ENCODE measurements around the gene GALNS. TPM values are rescaled to one million over a fixed set of nuclear protein-coding genes. Genes with fewer than 3 reads are reported as not detected.
A peak's percentile ranks its signal among the peaks of the same experiment; 100 is the strongest.

GALNS gene
- total and polyA plus RNA-seq, 2 of the 13 experiments (the other 11 are each of a cell fraction or from before 2014, with no cell fraction given), result 9.2 to 9.8 TPM

DNA sequence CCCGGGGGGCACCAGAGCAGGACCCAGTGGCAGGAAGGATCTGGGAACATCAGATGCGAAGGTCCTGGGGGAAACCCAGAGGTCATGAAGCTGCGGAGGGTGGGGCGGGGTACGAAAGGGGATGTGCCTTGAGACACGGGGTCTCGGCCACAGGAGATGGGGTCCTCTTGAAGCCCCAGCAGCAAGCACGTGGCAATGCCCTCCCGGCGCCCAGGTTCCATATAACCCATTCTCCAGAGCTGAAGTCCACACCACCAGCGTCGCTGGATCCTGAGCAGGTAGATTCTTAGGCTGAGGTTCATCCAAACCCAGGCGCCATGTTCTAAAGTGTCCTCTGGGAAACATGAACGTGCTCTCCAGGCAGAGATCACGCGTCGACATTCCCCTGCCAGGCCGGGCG is 92.7 kb downstream of the GALNS start (continued):
- TF ChIP-seq, protein P1, sequence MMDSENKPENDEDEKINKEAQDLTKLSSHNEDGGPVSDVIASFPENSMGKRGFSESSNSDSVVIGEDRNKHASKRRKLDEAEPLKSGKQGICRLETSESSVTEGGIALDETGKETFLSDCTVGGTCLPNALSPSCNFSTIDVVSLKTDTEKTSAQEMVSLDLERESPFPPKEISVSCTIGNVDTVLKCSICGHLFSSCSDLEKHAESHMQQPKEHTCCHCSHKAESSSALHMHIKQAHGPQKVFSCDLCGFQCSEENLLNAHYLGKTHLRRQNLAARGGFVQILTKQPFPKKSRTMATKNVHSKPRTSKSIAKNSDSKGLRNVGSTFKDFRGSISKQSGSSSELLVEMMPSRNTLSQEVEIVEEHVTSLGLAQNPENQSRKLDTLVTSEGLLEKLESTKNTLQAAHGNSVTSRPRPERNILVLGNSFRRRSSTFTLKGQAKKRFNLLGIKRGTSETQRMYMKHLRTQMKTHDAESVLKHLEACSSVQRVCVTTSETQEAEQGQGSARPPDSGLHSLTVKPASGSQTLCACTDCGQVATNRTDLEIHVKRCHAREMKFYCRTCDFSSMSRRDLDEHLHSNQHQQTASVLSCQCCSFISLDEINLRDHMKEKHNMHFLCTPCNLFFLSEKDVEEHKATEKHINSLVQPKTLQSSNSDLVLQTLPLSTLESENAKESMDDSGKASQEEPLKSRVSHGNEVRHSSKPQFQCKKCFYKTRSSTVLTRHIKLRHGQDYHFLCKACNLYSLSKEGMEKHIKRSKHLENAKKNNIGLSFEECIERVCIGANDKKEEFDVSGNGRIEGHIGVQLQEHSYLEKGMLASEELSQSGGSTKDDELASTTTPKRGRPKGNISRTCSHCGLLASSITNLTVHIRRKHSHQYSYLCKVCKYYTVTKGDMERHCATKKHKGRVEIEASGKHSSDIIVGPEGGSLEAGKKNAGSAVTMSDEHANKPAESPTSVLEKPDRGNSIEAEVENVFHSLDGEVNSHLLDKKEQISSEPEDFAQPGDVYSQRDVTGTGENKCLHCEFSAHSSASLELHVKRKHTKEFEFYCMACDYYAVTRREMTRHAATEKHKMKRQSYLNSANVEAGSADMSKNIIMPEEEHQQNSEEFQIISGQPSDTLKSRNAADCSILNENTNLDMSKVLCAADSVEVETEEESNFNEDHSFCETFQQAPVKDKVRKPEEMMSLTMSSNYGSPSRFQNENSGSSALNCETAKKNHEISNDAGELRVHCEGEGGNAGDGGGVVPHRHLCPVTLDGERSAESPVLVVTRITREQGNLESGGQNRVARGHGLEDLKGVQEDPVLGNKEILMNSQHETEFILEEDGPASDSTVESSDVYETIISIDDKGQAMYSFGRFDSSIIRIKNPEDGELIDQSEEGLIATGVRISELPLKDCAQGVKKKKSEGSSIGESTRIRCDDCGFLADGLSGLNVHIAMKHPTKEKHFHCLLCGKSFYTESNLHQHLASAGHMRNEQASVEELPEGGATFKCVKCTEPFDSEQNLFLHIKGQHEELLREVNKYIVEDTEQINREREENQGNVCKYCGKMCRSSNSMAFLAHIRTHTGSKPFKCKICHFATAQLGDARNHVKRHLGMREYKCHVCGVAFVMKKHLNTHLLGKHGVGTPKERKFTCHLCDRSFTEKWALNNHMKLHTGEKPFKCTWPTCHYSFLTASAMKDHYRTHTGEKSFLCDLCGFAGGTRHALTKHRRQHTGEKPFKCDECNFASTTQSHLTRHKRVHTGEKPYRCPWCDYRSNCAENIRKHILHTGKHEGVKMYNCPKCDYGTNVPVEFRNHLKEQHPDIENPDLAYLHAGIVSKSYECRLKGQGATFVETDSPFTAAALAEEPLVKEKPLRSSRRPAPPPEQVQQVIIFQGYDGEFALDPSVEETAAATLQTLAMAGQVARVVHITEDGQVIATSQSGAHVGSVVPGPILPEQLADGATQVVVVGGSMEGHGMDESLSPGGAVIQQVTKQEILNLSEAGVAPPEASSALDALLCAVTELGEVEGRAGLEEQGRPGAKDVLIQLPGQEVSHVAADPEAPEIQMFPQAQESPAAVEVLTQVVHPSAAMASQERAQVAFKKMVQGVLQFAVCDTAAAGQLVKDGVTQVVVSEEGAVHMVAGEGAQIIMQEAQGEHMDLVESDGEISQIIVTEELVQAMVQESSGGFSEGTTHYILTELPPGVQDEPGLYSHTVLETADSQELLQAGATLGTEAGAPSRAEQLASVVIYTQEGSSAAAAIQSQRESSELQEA (CRISPR knock-in tag; IDR thresholded peaks at IDR 0.05; ENCODE audit: not compliant biosample characterization), result no peak
- peak; percentile 36 for TF ChIP-seq PRPF4 (IDR thresholded peaks at IDR 0.05; ENCODE audit: low read depth, low read length, poor library complexity, severe bottlenecking)
- peak; percentile 82 for TF ChIP-seq ZNF333 (CRISPR knock-in tag; IDR thresholded peaks at IDR 0.05; ENCODE audit: borderline replicate concordance)
- TF ChIP-seq ZNF251 (CRISPR knock-in tag; IDR thresholded peaks at IDR 0.05), result peak; percentile 54; the same call in 1 of the 2 replicates
- 0 out of 2 replicates have a peak, but pooled peaks have one; percentile 57 for TF ChIP-seq ZNF34 (CRISPR knock-in tag; IDR thresholded peaks at IDR 0.05; ENCODE audit: borderline replicate concordance)
- TF ChIP-seq ZNF337 (CRISPR knock-in tag; IDR thresholded peaks at IDR 0.05; ENCODE audit: borderline replicate concordance, low read depth), result no peak
- no peak for TF ChIP-seq SCMH1 (CRISPR knock-in tag; IDR thresholded peaks at IDR 0.05; ENCODE audit: borderline replicate concordance)
- TF ChIP-seq ZNF570 (CRISPR knock-in tag; IDR thresholded peaks at IDR 0.05; ENCODE audit: borderline replicate concordance), result no peak
- no peak for TF ChIP-seq ZNF780A (CRISPR knock-in tag; IDR thresholded peaks at IDR 0.05)
- no peak for TF ChIP-seq ZNF432 (CRISPR knock-in tag; IDR thresholded peaks at IDR 0.05; ENCODE audit: borderline replicate concordance)
- TF ChIP-seq ZFY (CRISPR knock-in tag; IDR thresholded peaks at IDR 0.05), result no peak
- no peak for TF ChIP-seq POGZ (CRISPR knock-in tag; IDR thresholded peaks at IDR 0.05)
- TF ChIP-seq ZNF441 (CRISPR knock-in tag; IDR thresholded peaks at IDR 0.05; ENCODE audit: borderline replicate concordance), result no peak
- no peak for TF ChIP-seq KLF16 (CRISPR knock-in tag; IDR thresholded peaks at IDR 0.05)
- TF ChIP-seq GATA4 (IDR thresholded peaks at IDR 0.05; ENCODE audit: borderline replicate concordance, low read depth), result 0 out of 2 replicates have a peak, but pooled peaks have one; percentile 1
- no peak for TF ChIP-seq NFIC (IDR thresholded peaks at IDR 0.05; ENCODE audit: low read length)
- no peak for TF ChIP-seq ZNF878 (CRISPR knock-in tag; IDR thresholded peaks at IDR 0.05)
